ENCODE results near the gene ANKRD33B.
"Not testable (repeated sequence)": the region's sequence is repeated elsewhere in the genome, so short reads cannot be mapped to it uniquely, and the experiment has no call there.

Gene ANKRD33B

DNA sequence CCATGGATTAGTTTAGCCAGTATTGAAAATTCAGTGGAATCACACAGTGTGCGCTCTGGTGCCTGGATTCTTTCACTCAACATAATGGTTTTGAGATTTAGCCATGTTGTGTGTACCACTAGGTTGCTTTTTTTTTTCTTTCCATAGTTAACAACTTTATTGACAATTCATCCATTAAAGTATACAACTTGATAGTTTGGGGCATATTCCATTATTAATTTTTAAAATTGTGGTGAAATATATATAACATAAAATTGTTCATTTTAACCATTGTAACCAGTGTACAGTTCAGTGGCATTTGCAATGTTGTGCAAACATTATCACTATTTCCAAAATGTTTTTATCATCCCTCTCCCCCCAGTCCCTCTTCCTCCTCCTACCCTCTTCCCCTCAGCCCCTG, 35.2 kb downstream of the ANKRD33B start:
- WGBS, 2 experiments (ENCODE audit: insufficient coverage in 2 of 2), result no CpG with 5 or more reads among the region's 1 CpG
- Histone ChIP-seq H3K36me3 (ENCODE audit: control insufficient read depth, insufficient read depth, low read length) (no peaks in the 10 kb centered on the region), H3K4me1 (ENCODE audit: control insufficient read depth, insufficient read depth, low read length, poor library complexity, severe bottlenecking) (peaks cover 20% of the 10 kb centered on the region), H3K9me3 (ENCODE audit: control insufficient read depth, low read length) (no peaks in the 10 kb centered on the region), H3K27ac (ENCODE audit: low read depth, low read length, severe bottlenecking) (no peak overlapping the region), H3K4me3 (ENCODE audit: extremely low read depth, insufficient read depth, low read length, poor library complexity, severe bottlenecking) (no peak overlapping the region)

DNA sequence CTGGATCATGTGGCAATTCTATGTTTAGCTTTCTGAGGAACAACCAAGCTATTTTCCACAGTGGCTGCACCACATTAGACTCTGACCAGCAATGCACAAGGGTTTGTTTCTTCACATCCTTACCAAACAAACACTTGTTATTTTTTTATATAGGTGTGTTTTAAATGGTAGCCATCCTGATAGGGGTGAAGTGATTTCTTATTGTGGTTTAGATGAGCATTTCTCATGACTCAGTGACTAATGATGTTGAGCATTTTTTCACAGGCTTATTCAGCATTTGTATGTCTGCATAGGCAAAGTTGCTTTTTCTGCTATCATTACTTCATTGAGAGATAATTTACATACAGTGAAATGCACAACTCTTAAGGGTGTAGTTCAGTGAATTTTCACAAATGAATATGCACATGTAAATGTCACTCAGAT, 36.0 kb downstream of the ANKRD33B start:
- Histone ChIP-seq H3K9me3 (ENCODE audit: control insufficient read depth, low read length) (no peaks in the 10 kb centered on the region), H3K4me1 (ENCODE audit: control insufficient read depth, insufficient read depth, low read length, poor library complexity, severe bottlenecking) (peaks cover 15% of the 10 kb centered on the region), H3K27ac (ENCODE audit: low read depth, low read length, severe bottlenecking) (no peak overlapping the region), H3K36me3 (ENCODE audit: control insufficient read depth, insufficient read depth, low read length) (no peaks in the 10 kb centered on the region), H3K4me3 (ENCODE audit: extremely low read depth, insufficient read depth, low read length, poor library complexity, severe bottlenecking) (no peak overlapping the region)

DNA sequence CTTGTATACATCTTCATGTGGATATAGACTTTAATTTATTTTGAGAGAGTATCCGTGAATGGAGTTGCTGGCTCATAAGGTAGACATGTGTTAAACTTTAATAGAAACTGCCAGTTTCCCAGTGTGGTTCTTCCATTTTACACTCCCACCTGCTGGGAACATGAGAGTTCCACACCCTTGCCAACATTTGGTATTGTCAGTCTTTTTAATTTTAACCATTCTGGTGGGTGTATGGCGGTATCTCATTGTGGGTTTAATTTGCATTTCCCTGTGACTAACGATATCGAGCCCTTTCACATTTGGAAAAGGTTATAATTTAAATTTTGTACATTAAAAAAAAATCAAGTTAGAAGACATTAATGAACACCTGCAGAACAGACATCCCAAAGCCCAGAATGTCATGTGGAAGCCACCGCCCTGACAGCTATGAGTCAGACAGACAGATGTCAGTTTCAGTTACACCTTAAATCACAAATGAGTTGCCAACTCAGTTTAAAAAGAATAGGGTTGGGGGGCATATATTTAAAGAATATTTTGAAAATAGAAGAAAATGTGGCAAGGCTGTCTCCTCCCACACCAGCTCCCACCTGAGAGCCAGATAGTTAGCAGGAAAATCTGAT, 36.9 kb downstream of the ANKRD33B start:
- no peak overlapping the region for H3K27ac ChIP-seq (ENCODE audit: low read depth, low read length, severe bottlenecking)
- no peak overlapping the region for H3K4me3 ChIP-seq (ENCODE audit: extremely low read depth, insufficient read depth, low read length, poor library complexity, severe bottlenecking)
- 83 to 86% methylated on average over 1 of the region's 5 CpGs for WGBS, 2 experiments (ENCODE audit: insufficient coverage in 2 of 2)
- peaks cover 9% of the 10 kb centered on the region for H3K4me1 ChIP-seq (ENCODE audit: control insufficient read depth, insufficient read depth, low read length, poor library complexity, severe bottlenecking)
- no peaks in the 10 kb centered on the region for H3K9me3 ChIP-seq (ENCODE audit: control insufficient read depth, low read length)
- no peaks in the 10 kb centered on the region for H3K36me3 ChIP-seq (ENCODE audit: control insufficient read depth, insufficient read depth, low read length)

DNA sequence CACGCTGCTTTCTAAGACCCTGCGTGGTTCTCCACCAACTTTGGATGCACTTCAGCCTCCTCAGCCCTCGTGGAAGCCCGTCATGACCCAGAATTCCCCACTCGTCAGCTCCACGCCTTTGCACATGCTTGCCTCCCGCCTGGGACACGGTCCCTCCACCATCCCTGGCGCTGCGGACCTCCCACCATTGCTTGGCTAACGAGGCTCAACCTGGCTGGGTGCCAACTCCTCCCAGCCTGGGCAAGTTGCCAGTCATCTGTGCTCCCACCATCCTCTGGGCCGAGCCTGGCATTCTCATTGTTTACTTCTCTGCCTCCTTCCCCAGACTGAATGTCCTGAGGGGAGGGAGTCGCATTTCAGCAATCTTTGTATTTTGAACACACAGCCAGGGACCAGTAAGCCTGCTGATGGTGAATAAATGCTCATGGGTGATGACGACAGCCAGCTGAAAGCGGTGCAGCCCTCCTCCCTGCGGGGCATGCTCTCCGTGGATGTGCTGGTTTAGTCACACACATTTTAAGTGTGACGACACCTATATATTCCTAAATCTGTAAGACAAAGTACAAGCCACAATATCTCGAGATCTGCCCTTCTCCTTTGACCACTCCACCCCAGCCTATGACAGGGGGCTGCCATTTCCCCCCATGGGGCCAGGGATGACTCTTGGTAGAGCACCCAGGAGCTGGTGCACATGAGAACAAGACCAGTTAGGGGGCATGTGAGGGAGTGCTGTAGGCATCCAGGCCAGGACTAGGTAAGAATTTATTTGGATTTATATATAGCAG, 37.6 kb downstream of the ANKRD33B start:
- WGBS, 2 experiments (ENCODE audit: insufficient coverage in 2 of 2), result 80 to 82% methylated on average over 17 of the region's 19 CpGs
- H3K4me1 ChIP-seq (ENCODE audit: control insufficient read depth, insufficient read depth, low read length, poor library complexity, severe bottlenecking), result peaks cover 5% of the 10 kb centered on the region
- no peak overlapping the region for H3K27ac ChIP-seq (ENCODE audit: low read depth, low read length, severe bottlenecking)
- no peaks in the 10 kb centered on the region for H3K36me3 ChIP-seq (ENCODE audit: control insufficient read depth, insufficient read depth, low read length)
- no peak overlapping the region for H3K4me3 ChIP-seq (ENCODE audit: extremely low read depth, insufficient read depth, low read length, poor library complexity, severe bottlenecking)
- H3K9me3 ChIP-seq (ENCODE audit: control insufficient read depth, low read length), result no peaks in the 10 kb centered on the region

DNA sequence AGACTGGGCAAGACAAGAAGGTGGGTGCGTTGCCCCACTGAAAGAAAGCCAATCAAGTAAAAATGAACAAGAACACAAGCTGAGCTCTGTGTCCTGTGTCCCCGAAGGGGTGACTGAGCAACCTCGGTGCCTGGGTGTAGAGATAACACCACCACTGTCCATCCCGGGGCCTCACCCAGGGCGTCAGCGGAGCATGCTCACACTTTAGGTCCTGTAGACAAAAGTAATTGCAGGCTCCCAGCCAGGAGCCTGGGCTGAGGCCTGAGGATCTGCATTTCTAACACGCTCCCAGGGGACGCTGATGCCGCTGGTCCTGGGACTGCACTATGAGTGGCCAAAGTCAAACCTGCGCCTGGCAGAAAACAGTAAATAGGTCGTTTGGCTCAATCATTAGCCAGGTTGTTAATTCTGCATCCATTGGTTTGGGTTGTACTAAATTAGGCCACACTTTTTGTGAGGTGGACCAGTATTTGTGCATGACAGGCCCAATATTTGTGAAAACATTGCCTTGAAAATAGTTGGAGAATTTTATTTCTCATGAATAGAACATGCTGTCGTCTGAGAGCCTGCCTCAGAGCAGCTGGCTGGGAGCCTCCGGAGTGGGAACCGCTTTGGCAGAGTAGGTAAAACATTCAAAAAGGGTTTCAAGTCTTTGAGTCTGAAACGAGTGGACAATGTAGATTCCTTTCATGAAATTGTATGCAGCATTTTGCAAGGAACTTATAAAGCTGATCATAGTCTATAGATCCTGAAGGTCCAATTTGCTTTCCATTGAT, 38.3 kb downstream of the ANKRD33B start:
- H3K27ac ChIP-seq (ENCODE audit: low read depth, low read length, severe bottlenecking), result no peak overlapping the region
- 83 to 89% methylated on average over 15 of the region's 15 CpGs for WGBS, 2 experiments (ENCODE audit: insufficient coverage in 2 of 2)
- no peak overlapping the region for H3K4me3 ChIP-seq (ENCODE audit: extremely low read depth, insufficient read depth, low read length, poor library complexity, severe bottlenecking)
- H3K9me3 ChIP-seq (ENCODE audit: control insufficient read depth, low read length), result no peaks in the 10 kb centered on the region
- no peaks in the 10 kb centered on the region for H3K36me3 ChIP-seq (ENCODE audit: control insufficient read depth, insufficient read depth, low read length)
- H3K4me1 ChIP-seq (ENCODE audit: control insufficient read depth, insufficient read depth, low read length, poor library complexity, severe bottlenecking), result peaks cover 7% of the 10 kb centered on the region

DNA sequence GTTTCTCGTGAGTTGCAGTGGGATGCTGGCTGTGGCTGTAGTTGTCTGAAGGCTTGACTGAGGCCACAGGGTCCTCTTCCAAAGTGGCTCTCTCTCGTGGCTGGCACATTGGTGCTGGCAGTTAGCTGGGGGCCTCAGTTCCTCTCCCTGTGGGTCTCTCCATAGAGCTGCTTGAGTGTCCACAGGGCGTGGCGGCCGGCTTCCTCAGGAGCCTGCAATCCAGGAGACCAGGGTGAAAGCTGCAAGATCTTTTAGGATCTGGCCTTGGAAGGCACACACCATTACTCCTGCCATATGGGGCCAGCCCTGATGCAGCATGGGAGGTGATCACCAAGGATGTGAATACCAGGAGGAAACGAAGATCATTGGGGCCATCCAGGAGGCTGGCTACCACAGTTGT, 41.1 kb downstream of the ANKRD33B start:
- 89 to 91% methylated on average over 6 of the region's 6 CpGs for WGBS, 2 experiments (ENCODE audit: insufficient coverage in 2 of 2)
- Histone ChIP-seq H3K4me3 (ENCODE audit: extremely low read depth, insufficient read depth, low read length, poor library complexity, severe bottlenecking) (no peak overlapping the region), H3K27ac (ENCODE audit: low read depth, low read length, severe bottlenecking) (no peak overlapping the region), H3K36me3 (ENCODE audit: control insufficient read depth, insufficient read depth, low read length) (no peaks in the 10 kb centered on the region), H3K9me3 (ENCODE audit: control insufficient read depth, low read length) (no peaks in the 10 kb centered on the region), H3K4me1 (ENCODE audit: control insufficient read depth, insufficient read depth, low read length, poor library complexity, severe bottlenecking) (peaks cover 17% of the 10 kb centered on the region)

DNA sequence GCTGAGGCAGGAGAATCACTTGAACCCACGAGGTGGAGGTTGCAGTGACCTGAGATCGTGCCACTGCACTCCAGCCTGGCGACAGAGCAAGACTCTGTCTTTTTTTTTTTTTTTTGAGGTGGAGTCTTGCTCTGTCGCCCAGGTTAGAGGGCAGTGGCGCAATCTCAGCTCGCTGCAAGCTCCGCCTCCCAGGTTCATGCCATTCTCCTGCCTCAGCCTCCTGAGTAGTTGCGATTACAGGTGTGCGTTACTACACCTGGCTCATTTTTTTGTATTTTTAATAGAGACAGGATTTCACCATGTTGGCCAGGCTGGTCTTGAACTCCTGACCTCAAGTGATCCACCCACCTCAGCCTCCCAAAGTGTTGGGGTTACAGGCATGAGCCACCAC, 42.8 kb downstream of the ANKRD33B start:
- not testable (repeated sequence) for H3K9me3 ChIP-seq (ENCODE audit: control insufficient read depth, low read length); H3K4me3 ChIP-seq (ENCODE audit: extremely low read depth, insufficient read depth, low read length, poor library complexity, severe bottlenecking); H3K36me3 ChIP-seq (ENCODE audit: control insufficient read depth, insufficient read depth, low read length); H3K27ac ChIP-seq (ENCODE audit: low read depth, low read length, severe bottlenecking)
- peaks cover 12% of the 10 kb centered on the region for H3K4me1 ChIP-seq (ENCODE audit: control insufficient read depth, insufficient read depth, low read length, poor library complexity, severe bottlenecking)
- 93 to 96% methylated on average over 4 to 6 of the region's 9 CpGs for WGBS, 2 experiments (ENCODE audit: insufficient coverage in 2 of 2)

DNA sequence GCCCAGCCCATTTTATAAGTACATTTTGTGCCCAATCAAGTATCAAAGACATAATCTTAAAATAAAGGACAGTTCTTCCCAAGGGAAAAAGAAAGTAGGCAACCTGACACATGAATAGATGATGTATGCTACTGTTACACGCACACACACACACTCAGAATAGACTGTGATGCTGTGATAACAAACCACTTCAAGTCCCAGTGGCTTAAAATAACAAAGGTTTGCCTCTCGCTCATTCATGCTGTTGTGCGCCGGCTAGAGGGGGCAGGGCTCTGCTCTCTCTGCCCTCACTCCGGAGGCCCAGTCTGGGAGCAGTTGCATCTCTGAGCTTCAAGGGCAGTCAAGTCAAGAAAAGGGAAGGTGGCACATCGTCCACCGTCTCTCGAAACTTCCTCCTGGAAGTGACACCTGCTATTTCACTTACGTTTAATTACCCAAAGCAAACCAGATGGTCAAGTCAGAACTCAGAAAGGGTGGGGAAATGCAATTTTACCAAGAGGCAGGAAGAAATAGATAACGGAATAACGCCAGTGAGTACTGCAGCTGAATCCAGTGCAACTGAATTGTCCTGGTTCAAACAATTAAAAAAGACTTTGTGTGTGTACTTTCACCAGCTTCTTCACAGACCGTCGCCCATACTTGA, 43.3 kb downstream of the ANKRD33B start:
- Histone ChIP-seq H3K4me3 (ENCODE audit: extremely low read depth, insufficient read depth, low read length, poor library complexity, severe bottlenecking) (no peak overlapping the region), H3K27ac (ENCODE audit: low read depth, low read length, severe bottlenecking) (peak overlapping the region; percentile 57), H3K4me1 (ENCODE audit: control insufficient read depth, insufficient read depth, low read length, poor library complexity, severe bottlenecking) (peaks cover 12% of the 10 kb centered on the region), H3K36me3 (ENCODE audit: control insufficient read depth, insufficient read depth, low read length) (no peaks in the 10 kb centered on the region), H3K9me3 (ENCODE audit: control insufficient read depth, low read length) (no peaks in the 10 kb centered on the region)
- WGBS, 2 experiments (ENCODE audit: insufficient coverage in 2 of 2), result 54 to 63% methylated on average over 8 of the region's 13 CpGs

DNA sequence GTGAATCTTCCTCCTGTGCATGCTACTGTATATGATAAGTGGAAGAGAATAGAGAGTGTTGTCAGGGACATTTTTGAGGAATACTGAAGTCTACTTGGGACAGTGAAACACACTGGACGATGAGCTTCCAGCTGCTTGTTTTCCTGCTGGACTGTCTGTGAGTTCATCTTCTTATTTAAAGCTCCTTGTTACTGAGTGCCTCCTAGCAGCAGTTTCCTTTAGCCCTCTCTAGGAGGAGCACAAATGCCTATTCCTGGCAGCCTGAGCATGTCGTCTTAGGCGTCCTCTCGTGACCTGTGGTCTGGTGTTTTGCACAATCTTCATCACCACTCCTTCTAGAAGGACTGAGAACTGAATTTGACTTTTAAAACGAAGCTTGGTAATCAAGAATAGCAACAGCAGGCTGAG, 43.8 kb downstream of the ANKRD33B start:
- no peaks in the 10 kb centered on the region for H3K9me3 ChIP-seq (ENCODE audit: control insufficient read depth, low read length)
- H3K4me3 ChIP-seq (ENCODE audit: extremely low read depth, insufficient read depth, low read length, poor library complexity, severe bottlenecking), result no peak overlapping the region
- H3K36me3 ChIP-seq (ENCODE audit: control insufficient read depth, insufficient read depth, low read length), result no peaks in the 10 kb centered on the region
- 75% methylated on average over 2 to 3 of the region's 5 CpGs for WGBS, 2 experiments (ENCODE audit: insufficient coverage in 2 of 2)
- peaks cover 12% of the 10 kb centered on the region for H3K4me1 ChIP-seq (ENCODE audit: control insufficient read depth, insufficient read depth, low read length, poor library complexity, severe bottlenecking)
- peak overlapping the region; percentile 57 for H3K27ac ChIP-seq (ENCODE audit: low read depth, low read length, severe bottlenecking)

DNA sequence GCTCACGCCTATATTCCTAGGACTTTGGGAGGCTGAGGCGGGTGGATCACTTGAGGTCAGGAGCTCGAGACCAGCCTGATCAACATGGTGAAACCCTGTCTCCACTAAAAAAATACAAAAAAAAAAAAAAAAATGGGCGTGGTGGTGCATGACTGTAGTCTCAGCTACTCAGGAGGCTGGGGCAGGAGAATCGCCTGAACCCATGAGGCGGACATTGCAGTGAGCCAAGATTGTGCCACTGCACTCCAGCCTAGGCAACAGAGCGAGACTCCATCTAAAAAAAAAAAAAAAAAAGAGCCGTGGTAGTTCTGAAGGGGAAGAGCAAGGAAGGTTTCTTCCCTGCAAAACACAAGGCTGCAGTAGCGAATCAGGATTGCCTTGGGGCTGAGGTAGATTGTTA, 44.2 kb downstream of the ANKRD33B start:
- WGBS, 2 experiments (ENCODE audit: insufficient coverage in 2 of 2), result 77 to 100% methylated on average over 3 of the region's 9 CpGs
- H3K4me3 ChIP-seq (ENCODE audit: extremely low read depth, insufficient read depth, low read length, poor library complexity, severe bottlenecking); H3K36me3 ChIP-seq (ENCODE audit: control insufficient read depth, insufficient read depth, low read length); H3K9me3 ChIP-seq (ENCODE audit: control insufficient read depth, low read length); H3K27ac ChIP-seq (ENCODE audit: low read depth, low read length, severe bottlenecking): not testable (repeated sequence)
- peaks cover 12% of the 10 kb centered on the region for H3K4me1 ChIP-seq (ENCODE audit: control insufficient read depth, insufficient read depth, low read length, poor library complexity, severe bottlenecking)
